ENCODE results near the gene PTPRQ. TPM values are rescaled to one million over a fixed set of nuclear protein-coding genes. Genes with fewer than 3 reads are reported as not detected.
"Not testable (repeated sequence)": the region's sequence is repeated elsewhere in the genome, so short reads cannot be mapped to it uniquely, and the experiment has no call there.

The PTPRQ gene
- total RNA-seq, 6 experiments from 2014 or later = 0.12 to 0.81 (median 0.22) TPM; not detected in 1

GRCh38 chr12:80670214-80670613, 226.2 kb downstream of the PTPRQ start:
- no peak for ATAC-seq
- no peak overlapping the region for H3K27ac ChIP-seq
- H3K4me1 ChIP-seq = no peaks in the 10 kb centered on the region
- H3K4me3 ChIP-seq = no peak overlapping the region
- intact Hi-C loops (cut with DNase I) = no loop called here
- 77% methylated on average over 5 of the region's 5 CpGs for WGBS (ENCODE audit: insufficient coverage, low coverage, low lambda C conversion rate, missing lambda C conversion rate)
- no peaks in the 10 kb centered on the region for H3K27me3 ChIP-seq
- H3K36me3 ChIP-seq = no peaks in the 10 kb centered on the region
- TF ChIP-seq POLR2A (IDR thresholded peaks at IDR 0.05) (no peak), CTCF (IDR thresholded peaks at IDR 0.05) (no peak)
- DNase-seq = no peak
- H3K9me3 ChIP-seq = no peaks in the 10 kb centered on the region

- 82% methylated on average over 7 of the region's 13 CpGs for WGBS (ENCODE audit: insufficient coverage, low coverage, low lambda C conversion rate, missing lambda C conversion rate)
- intact Hi-C loops (cut with DNase I); H3K36me3 ChIP-seq; H3K27me3 ChIP-seq; H3K4me1 ChIP-seq; H3K9me3 ChIP-seq; DNase-seq; H3K4me3 ChIP-seq: not testable (repeated sequence)
- ATAC-seq = peak; percentile 28 to 75 (median 54)
- peak overlapping the region in 2 of 3 donors; percentile 26 to 67 for H3K27ac ChIP-seq
- peak in 1 of 4 donors; percentile 19 for TF ChIP-seq CTCF (IDR thresholded peaks at IDR 0.05)
Observed at GRCh38 chr12:80676042-80676636, 232.1 kb downstream of the PTPRQ start.

DNA sequence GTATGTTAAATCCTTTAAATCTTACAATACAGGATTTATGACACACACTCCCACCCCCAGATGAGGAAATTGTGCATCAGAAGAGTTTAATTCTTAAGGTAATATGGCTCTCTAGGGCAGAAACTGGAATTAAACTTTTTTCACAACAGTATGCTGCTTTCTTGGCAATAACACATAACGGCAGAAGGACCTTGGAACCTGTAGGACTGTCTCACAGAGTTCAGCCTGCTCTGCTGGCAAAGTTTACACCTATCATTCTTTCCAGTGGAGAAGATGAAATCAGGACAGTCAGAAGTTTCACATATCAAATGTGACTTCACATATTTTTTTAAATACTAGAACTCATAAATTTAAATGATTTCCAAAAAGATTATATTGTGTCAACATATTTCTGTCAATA, 232.8 kb downstream of the PTPRQ start:
- intact Hi-C loops (cut with DNase I) = no loop called here
- DNase-seq (peak in 1 of 3 donors; percentile 59), ATAC-seq (peak; percentile 98 to 99 (median 98))
- peaks cover 0 to 5% (median 2%) of the 10 kb centered on the region in 4 donors for H3K4me1 ChIP-seq
- no peak for TF ChIP-seq POLR2A (IDR thresholded peaks at IDR 0.05)
- TF ChIP-seq CTCF (IDR thresholded peaks at IDR 0.05) = no peak
- H3K4me3 ChIP-seq = no peak overlapping the region
- no peaks in the 10 kb centered on the region for H3K27me3 ChIP-seq
- H3K9me3 ChIP-seq = no peaks in the 10 kb centered on the region
- WGBS (ENCODE audit: insufficient coverage, low coverage, low lambda C conversion rate, missing lambda C conversion rate) = 15% methylated on average over 1 of the region's 1 CpG
- H3K36me3 ChIP-seq = no peaks in the 10 kb centered on the region
- H3K27ac ChIP-seq = peak overlapping the region in 2 of 3 donors; percentile 26 to 67

GRCh38 chr12:80677994-80678393, 234.0 kb downstream of the PTPRQ start:
- Histone ChIP-seq H3K27me3 (no peaks in the 10 kb centered on the region), H3K9me3 (no peaks in the 10 kb centered on the region), H3K36me3 (no peaks in the 10 kb centered on the region), H3K4me1 (peaks cover 0 to 5% (median 2%) of the 10 kb centered on the region in 4 donors), H3K27ac (no peak overlapping the region), H3K4me3 (no peak overlapping the region)
- TF ChIP-seq POLR2A (IDR thresholded peaks at IDR 0.05) (no peak), CTCF (IDR thresholded peaks at IDR 0.05) (no peak)
- DNase-seq = no peak
- intact Hi-C loops (cut with DNase I) = no loop called here
- WGBS (ENCODE audit: insufficient coverage, low coverage, low lambda C conversion rate, missing lambda C conversion rate) = 88% methylated on average over 1 of the region's 1 CpG
- no peak for ATAC-seq

Data from right lobe of liver (tissue), 6 donors.